Measurements from ENCODE around the gene CRYL1.

- TF ChIP-seq EP300 (IDR thresholded peaks at IDR 0.05) (no peak), POLR2AphosphoS5 (IDR thresholded peaks at IDR 0.05) (no peak)
Observed at GRCh38 chr13:20425819-20426219, 99.8 kb downstream of the CRYL1 start.
